GM18951 (cell line): ENCODE measurements around the gene CACNB1.

ENCODE experiments used
- POLR2A ChIP-seq: IDR thresholded peaks from 4 replicates; pipeline ENCODE4 v1.6.1; 2011; ENCODE audit warnings: mild to moderate bottlenecking; ENCODE audit not compliant: insufficient read length, insufficient read depth; ENCODE audit errors: extremely low read depth
- in situ Hi-C: fragments of 300-500 bp; cut with MboI; formaldehyde crosslinking; loops from one replicate; pipeline ENCODE4 v1.12.0; 2022; ENCODE audit warnings: low sequenced_read_pairs, mixed read lengths, inconsistent platforms; ENCODE audit not compliant: unreplicated experiment

The CACNB1 gene

GRCh38 chr17:39153599-39154051, 43.8 kb downstream of the CACNB1 start:
- in situ Hi-C loops = loop anchor here (10.0 kb wide), 1 partner anchor 169 kb away; no protein-coding TSS in a partner anchor
- no peak for TF ChIP-seq POLR2A

GRCh38 chr17:39151943-39152818, 45.3 kb downstream of the CACNB1 start:
- no peak for TF ChIP-seq POLR2A
- in situ Hi-C loops = loop anchor here (10.0 kb wide), 1 partner anchor 167 kb away; no protein-coding TSS in a partner anchor

- in situ Hi-C loops = loop anchor here (10.0 kb wide), 1 partner anchor 167 kb away; no protein-coding TSS in a partner anchor
- no peak for TF ChIP-seq POLR2A
Measured at GRCh38 chr17:39151150-39151942, 46.1 kb downstream of the CACNB1 start, which contains the start of gene PLXDC1. PLXDC1 (minus strand) TSS chr17:39151637; CDS start chr17:39151437, 200 bp downstream.

GRCh38 chr17:39150795-39151149, 46.7 kb downstream of the CACNB1 start:
- in situ Hi-C loops = loop anchor here (10.0 kb wide), 1 partner anchor 166 kb away; no protein-coding TSS in a partner anchor
- no peak for TF ChIP-seq POLR2A

DNA sequence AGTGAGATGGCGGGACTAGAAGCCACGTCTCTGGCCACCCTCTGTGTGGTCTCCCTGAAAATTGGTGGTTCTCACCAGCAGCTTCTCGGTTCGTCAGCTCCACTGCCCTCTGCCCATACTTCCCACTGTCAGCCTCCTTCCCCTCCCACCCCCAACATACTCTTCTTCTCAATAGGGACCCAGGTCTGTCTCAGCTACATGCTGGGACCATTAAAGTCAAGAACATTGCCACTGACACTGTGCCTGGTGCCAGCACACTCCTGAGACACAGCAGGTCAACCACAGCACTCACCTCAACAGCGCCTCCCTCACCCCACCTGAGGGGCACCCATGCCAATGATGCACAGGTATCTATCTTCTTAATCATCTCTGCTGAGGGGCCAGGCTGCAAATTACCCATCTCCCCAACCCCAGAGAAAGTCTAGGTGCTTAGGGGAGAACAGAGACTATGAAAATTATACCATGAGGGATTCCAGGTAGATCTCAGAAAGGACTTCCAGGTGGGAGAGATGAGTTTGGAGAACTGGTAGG, 47.3 kb downstream of the CACNB1 start:
- no peak for TF ChIP-seq POLR2A
- in situ Hi-C loops = loop anchor here (10.0 kb wide), 1 partner anchor 165 kb away; no protein-coding TSS in a partner anchor

- in situ Hi-C loops = no loop called here
- no peak for TF ChIP-seq POLR2A
Measured at GRCh38 chr17:39147221-39148185, 50.0 kb downstream of the CACNB1 start.

GRCh38 chr17:39146273-39146672, 51.2 kb downstream of the CACNB1 start:
- no peak for TF ChIP-seq POLR2A
- in situ Hi-C loops = no loop called here

DNA sequence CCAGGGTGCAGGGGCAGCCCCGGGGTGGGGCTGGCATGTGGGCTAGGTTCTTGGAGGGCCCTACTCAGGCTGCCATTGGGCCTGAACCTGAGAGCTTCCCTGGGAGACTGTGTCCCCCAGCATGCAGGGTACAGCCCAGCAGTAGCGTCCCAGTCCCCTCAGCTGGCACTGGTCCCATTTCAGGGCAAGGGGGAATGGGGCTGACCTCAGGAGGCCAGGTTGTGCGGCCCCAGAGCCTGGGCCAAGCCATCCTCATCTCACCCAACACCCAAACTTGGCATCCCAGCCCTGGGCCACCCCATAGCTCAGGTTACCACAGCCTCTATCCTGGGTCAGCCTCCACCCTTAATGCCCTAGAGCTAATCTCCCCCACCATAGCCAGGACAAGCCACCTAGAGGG, 52.3 kb downstream of the CACNB1 start:
- no peak for TF ChIP-seq POLR2A
- in situ Hi-C loops = no loop called here

- in situ Hi-C loops = no loop called here
- TF ChIP-seq POLR2A = no peak
Measured at GRCh38 chr17:39144416-39144840, 53.0 kb downstream of the CACNB1 start.

DNA sequence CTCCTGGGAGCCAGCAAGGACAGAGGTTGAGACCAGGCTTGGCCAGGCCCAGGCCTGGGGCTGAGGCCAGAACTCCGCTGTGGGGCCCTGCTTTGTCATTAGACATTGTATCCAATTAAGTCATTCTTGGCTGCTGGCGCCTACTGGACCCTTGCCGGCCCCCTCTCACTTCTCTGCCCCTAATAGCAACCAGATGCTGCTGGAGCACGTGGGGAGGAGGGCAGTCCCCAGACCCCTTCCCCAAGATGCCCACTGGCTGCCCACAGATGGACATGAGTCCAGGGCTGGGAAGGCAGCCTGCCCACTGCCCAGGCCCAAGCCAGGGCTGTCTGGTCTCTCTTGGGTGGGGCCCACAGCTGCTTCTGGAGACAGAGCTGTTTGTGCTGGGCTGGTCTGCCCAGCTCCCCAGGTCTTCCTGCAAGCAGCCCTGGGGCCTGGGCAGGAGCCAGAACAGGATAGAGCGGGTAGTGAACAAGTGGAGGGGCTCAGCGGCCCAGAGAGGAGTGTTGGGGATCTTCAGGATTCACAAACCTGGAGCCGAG, 53.8 kb downstream of the CACNB1 start:
- in situ Hi-C loops = no loop called here
- TF ChIP-seq POLR2A = no peak

- in situ Hi-C loops = no loop called here
- no peak for TF ChIP-seq POLR2A
Measured at GRCh38 chr17:39141915-39142664, 55.4 kb downstream of the CACNB1 start.
